DMS 273 (cell line): ENCODE results near the gene SAP30L.

Experiments
- DNase-seq: peaks from one replicate; lab custom pipeline; 2025; ENCODE audit not compliant: unreplicated experiment; lab: John Stamatoyannopoulos, UW

Gene SAP30L

DNA sequence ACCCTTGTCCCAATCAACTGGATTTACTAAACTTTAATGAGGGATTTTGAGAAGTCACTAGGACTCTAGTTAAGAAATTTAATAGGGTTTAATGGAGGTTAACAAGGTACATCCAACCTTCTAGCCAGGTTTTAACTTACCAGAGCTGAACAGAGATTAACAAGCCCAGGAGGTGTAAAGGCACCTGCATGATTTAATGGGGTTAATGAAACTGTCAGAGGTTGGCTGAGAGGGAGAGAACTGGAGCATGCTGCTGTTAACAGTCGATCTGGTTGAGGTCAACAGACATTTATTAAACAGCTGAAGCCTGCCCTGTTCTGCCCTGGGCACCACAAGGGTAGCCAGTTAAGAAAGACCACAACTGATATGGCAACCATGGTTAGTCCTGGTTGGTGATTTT, 18.6 kb downstream of the SAP30L start:
- no peak for DNase-seq

DNA sequence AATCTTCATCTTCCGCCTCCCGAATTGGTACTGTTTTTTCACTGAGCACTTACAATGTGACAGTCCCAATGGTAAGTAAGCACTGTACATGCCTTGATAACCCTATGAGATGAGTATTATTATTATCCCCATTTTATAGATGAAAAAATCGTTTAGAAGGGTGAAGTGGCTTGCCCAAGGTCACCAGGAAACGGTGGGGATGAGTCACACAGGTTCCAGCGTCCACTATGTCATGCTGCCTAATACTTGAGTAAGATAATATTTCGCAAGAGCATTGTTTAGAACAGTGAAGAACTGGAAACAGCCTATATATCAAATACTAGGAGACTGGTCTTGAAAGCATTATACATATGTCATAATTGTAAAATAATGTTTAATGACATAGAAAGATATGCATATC, 19.4 kb downstream of the SAP30L start:
- DNase-seq = no peak

DNA sequence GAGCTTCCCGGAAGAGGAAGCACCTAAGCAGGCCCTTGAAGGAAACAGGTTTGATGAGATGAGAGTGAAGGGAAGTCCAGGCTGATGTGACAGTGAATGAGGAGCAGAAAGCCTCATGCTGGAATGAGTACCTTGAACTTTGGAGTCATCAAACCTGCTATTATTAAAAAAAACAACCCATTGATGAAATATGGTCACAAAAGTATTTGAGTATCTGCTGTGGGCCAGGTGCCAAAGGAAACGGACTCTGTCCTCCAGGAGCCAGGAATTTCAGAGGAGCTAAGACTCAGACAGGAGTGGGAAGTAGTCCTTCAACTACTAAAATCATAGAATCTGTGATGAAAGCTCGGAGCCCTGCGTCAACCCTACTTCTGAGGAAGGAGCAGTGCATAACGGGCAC, 20.4 kb downstream of the SAP30L start:
- DNase-seq = no peak

DNA sequence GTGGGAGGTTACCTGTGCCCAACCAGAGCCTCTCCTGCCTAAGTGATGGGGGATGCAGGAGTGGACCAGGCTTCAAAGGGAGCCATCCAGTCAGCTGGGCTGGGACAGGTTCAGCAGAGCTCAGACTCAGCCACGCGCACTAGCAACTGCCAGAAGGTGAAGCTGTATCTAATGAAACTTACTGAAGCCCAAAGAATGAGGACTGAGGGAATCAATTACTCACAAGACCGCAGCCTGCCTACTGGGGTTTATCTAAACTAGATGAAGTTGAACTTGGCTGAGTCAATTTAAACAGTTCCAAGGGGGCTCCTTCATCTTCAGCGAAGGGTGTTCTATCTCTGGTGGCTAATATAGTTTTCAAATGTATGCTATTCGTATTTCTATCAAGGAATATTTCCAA, 20.9 kb downstream of the SAP30L start:
- DNase-seq = peak; percentile 10

DNA sequence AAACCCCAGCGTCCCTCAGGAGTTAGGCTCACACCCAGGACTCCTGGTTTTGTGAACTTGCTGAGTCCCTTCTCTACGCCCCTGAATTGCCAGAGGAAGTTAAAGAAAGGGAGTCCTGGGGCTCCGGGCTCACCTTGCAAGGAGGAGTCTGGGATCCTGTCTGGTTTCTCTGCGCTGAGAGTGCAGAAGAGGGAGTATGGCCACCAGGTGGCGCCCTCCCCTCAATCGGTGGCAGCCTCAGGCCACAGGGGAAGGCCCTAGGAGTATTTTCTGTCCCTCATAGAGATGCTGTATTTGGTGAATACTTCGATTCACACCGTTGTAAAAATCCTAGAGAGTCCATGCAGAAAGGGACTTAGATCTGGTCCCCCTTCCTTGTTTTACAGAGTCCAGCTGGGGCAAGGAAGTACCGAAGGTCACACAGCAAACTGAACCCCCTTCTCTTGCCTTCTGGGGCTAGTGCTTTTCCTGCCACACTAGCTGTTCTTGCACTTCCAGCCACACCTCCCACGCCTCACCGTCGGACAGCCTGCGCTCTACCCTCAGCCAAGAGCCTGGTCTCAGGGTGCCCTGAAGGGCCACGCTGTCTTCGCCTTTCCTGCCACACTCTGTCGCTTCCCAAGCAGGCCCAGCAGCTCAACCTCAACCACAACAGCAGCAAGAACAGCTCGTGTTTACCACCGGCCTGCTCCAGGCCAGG, 22.0 kb downstream of the SAP30L start:
- peak; percentile 89 for DNase-seq

DNA sequence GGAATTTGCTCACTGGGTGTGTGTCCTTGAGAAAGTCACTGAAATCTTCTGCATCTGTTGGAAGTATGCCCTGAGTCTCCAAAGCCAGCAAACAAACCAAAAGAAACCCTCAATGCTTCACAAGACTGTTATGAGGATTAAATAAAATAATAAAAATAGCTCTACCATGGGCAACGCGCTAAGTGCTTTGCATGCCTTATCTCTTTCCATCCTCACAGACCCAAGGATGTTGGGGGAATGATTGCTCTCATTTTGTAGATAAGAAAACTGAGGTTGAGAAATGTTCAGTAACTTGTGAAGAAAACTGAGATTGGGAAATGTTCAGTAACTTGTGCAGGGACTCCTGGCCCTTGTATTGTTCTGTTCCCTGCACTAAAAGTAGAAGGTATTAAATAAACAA, 24.3 kb downstream of the SAP30L start:
- no peak for DNase-seq

DNA sequence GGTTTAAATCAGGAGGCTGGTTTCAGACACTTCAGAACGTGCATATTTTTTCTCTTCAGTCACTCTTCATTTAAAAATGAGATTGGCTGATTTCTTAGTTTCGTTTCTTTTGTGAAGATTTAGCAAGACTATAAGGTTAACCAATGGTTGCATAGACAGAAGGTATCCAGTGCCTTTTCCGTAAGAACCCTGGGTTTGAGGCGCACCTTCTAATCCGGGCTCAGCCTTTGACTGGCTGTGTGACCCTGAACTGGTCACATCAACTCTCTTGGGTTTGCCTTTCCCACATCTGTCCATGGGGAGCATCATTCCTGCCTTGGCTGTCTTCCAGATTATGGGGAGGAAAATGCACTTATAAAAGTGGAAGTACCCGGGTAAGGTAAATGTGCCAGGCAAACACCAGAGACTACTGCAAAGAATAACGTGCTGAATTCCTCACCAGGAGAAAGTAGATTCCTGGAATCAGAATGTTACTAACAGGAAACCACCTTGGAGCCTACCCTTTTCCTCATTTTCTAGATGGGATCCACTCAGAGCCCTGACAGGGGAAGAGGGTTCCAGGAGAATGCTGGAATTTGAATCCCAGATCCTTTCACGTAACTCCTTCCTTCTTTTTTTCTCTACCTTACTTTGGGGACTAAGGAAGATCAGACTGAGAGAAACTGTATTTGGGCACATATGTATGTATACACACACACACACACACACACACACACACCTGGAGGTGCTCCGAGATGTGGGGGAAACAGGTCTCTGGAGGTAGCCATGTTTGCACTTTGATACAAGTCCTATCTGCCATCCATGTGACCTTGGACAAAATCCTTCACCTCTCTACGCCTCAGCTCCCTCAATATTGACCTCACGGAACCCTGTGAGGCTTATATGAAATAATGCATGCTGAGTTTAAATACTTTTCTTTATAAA, 25.4 kb downstream of the SAP30L start:
- peak; percentile 35 for DNase-seq

DNA sequence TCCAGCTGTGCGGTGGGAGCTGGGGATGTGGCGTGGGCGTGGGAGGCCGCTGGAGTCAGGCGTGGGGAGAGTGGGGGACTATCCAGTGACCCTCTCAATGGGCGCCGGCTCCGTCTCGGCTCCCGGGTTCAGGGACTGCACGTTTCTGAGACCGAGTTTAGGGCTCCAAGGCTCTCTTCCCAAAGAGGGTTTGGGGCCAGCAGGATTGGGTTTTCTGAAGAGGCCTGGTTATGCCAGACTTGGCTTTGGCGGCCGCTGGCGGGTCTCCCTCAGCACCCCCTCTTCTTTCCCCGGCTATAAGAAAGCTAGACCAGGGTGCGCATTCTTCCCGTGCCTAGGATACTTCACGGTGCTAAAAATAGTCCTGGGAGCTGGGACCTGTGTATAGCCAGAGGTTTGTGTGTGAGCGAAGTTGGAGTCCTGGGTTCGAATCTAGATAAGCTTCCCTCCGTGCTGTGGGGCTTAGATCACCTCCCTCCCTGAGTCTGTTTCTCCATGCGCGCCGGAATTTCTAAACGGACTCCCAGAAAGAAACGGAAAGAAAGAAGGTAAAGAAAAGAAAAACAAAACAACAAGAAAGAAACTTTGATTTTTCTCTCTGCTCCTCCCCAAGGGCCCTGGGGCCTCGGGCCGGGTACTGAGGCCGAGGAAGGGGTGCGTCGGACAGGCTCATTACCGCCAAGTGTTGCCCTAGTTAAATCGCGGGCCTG, 27.2 kb downstream of the SAP30L start:
- DNase-seq = no peak

DNA sequence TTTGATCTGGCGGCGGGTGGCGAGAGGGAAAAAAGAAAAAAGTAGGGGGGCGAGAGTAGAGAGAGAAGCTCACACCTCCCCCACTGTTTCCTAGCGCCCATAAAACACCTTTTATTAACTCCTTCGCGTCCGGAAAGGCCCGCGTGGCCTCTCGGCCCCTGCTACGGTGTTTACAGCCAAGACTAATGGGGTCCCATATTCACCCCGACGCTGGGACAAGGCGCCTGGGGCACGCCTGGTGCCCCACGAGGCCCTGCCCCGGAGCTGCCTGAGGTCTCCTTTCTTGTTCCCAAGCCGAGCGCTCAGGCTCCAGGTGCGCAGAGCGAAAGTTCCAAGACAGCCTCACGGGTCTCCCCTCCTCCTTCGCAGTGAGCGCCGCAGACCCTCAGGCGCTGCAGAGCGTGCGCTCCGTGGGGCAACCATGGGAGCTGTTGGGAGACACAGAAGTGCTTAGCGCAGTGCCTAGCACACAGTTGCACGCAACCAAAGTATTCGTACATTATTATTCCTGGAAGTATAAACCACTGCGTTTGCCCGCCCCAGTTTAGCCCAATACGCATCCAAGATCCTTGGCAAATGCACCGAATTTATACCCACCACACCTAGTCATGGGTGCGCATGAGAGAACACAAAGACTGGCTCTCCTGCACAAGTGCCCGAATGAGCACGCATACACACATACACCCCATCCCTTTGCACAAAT, 27.9 kb downstream of the SAP30L start:
- DNase-seq = no peak

DNA sequence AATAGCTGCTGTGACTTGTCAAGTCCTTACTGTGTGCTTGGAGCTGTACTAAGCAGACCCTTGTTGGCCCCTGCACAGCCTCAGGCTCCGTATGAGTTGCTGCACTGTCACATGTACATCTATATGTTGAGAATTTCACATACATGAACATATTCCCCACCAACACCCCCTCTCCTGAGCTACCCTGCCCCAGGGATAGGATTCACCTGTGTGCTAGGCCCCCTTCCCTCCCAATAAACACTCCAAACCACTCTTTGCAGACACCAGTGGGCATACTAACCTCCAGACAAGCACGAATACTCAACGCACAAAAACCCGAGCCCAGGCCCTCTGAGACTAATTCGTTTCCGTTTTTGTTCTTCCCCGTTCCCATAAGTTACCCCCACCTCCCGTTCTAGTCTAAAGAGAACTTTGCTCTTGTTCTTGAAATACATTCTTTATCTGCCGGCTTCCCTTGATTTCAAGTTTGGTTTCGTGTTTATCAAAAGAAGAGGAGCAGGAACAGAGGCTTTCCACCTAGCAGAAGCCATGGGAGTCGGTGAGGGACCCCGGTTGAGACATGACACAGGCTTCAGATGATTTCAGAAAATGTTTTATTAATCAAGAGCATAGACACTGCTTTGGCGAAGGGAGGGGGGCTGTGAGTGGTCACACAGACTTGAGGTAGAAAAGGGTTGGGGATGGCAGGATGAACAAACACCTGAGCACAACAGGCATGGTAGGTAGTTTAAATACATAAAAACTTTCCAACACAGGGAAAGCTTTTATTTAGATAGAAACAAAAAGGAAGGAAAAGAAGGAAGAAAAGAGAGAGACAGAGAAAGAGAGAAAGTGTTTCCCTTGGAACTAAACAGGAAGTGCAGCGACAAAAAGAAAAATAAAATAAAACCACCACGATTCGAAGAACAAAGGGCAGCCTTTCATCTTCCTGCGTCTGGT, 28.9 kb downstream of the SAP30L start:
- no peak for DNase-seq

DNA sequence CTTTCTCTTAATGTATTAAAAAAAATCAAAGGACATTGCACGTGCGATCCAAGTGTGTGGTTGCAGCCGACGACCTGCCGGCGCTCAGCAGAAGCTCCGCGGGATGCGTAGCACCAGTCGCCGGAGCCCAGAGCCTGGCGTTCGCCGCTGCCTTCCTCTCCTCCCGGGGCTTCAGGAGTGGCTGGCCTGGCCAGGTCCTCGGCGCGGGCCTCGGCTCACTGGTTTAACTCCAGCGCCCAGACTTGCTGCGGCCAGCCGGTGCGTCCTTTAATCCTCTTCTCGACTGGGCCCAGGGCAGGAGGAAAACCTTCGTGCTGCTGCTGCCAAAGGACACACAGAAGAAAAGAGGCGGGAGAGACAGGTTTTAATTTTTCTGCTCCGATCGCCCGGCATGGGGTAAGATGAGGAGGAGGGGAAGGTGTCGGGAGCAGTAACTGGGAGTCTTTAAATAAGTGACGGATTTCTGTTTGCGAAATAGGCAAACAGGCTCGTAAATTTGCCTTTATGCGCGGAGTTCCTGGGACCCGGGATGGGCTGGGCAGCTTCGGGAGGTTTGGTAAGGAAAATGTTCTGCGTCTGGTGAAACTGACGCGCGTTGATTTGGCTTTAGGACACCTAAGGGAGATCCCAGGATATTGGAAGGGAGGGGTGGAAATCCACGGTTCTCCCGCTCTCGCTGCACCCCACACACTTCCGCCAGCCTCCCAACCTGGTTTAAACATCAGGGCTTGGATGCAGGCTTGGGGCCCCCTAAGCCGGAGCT, 30.0 kb downstream of the SAP30L start:
- DNase-seq = no peak

DNA sequence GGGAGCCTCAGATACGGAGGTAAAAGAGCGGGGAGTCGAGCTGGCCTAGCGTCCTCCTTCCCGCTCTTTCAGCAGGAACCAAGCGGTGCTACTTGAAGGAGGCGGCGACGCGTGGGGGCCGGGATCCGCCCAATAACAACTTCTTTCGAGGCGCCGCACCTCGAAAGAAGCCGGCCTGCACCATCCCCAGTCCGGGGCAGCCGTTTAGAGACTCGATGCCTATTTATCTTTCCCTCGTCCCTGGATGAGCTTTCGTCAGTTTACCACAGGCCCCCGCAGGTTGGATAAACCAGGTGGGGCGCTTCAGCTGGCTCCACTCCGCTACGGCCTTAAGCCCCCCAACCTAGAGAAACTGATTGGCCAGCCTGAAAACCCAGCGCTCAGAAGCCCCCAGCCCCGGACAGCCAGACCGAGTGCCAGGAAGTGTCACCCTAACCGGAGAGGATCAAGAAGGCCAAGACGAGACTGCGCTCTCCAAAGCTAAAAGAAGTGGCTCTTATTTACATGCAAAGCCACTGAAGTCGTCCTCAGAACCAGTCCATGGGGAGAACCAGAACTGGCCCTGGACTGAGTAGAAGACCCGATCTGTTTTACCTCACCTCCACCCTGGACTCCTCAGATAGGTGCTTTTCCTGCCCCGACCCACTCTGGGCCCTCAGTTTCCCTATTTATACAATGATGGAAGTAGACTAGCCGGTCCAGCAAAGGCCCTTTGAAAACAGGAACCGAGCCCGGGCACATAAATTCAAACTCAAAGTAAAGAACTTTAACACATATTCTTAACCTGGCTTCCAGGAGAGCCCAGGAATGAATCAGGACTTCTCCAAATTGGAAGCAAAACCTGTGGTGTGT, 30.8 kb downstream of the SAP30L start:
- peak; percentile 33 for DNase-seq

DNA sequence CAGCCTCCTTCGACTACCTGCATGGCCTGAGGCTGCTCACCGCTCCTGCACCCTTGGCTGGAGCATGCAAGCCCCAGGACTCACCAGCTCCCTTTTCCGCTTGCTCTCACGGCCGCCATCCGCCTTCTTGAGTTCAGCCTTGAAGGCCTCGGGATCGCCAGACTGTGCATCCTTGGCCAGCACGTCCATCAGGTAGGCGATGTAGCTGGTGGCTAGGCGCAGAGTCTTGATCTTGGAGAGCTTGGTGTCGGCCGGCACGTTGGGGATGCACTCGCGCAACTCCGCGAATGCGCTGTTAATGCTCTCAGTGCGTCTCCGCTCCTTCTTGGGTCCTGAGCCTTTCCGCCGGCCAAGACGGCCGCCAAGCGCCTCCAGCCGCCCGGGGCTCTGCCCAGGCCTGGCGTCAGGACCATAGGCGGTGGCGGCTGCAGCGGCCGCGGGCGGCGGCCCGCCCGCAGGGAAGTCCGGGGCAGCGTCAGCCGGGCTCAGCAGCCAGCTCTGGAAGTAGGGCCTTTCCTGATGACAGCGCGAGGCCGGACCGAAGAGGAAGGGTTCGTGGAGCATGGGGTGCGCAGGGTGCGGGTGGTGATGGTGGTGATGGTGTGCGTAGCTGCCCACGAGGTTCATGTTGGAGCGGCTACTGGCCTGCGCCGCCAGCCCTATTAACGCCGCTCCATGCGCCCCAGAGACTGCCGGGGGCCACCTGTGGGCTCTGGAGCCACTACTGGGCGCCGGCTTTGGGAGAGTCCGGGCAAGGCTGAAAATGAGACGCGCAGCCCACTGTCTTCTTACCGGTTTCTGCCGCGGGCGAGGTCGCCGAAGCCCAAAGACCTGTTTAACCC, 31.8 kb downstream of the SAP30L start:
- peak; percentile 74 for DNase-seq

DNA sequence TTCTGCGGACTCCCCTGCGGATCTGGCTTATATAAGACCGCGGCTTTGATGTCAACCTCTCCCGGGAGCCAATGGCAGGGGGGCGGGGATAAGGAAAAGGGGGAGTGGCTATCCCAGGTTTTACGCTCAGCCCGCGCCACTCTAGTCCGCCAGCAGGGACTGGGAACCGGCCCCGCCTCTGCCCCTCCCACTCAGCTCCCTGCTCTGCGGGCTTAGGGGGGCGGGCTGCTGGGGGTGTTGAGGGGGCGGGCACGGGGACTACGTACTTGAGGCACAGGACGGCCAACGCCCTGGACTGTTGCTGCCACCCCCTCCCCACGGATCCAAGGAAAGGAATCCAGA, 32.4 kb downstream of the SAP30L start, which contains the start of gene HAND1:
Gene HAND1, minus strand, starts transcription at position 4 of the 342 bp plus-strand sequence. CDS start 219 bp downstream, outside the sequence.
- peak; percentile 92 for DNase-seq

DNA sequence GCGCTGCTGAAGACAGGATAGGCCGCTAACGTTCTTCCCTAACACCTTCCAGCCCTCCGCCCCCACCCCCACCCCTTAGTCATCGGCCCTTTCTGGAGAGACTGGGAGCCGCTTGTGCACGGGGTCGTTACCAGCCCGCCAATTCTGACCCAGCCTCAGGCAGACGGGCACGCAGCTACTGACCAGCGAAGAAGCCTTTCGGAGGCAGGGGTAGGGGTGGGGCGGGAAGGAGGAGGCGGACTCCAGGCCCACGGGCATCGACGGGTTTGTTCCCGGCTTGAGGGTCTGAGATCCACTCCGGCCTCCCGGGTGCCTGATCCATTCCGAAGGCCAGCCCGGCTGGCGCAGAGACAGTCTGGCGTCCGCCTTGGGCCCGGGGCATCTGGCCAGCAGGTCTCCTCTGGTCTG, 33.0 kb downstream of the SAP30L start:
- DNase-seq = no peak

DNA sequence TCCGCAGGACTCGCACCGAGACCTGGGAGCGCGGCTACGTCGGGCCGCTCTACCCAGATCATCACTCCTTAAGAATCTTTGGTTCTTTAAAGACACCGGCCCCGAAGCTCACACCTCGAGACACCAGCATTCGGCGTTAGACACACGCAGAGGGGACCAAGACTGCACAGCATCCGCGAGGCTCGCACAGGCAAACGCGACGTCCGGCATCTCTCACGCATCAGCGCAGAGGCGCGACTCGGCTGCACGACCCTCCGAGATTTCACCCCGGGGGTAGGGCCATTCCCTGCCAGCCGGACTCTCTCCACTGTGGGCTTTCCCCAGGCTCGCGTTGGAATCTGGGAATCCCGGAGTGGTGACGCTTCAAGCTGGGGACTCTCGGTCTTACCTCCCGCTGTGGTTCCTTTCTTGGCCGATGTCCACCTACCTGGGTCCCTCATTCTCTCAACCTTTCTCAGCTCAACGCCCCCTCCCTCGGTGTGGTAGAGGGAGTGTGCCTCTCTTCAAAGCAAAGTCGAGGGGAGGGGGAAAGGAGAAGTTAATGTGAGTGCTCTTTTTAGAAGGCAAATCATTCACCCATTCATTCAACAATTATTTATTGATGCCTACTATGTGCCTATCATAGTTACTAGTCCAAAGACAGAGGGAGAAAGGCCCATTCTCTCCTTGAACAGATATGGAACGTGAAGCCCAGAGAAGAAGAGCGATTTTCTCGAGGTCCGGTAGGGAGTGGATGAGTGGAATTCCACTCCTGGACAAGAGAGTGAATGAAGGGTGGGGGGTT, 33.6 kb downstream of the SAP30L start:
- DNase-seq = no peak
